GM19099 (cell line): ENCODE results near the gene PLA2G2A.

Experiments
- POLR2A ChIP-seq: IDR thresholded peaks from 3 replicates; pipeline ENCODE4 v1.6.1; 2011; ENCODE audit warnings: low read depth; ENCODE audit not compliant: insufficient read length; ENCODE audit errors: extremely low read depth

Gene PLA2G2A

DNA sequence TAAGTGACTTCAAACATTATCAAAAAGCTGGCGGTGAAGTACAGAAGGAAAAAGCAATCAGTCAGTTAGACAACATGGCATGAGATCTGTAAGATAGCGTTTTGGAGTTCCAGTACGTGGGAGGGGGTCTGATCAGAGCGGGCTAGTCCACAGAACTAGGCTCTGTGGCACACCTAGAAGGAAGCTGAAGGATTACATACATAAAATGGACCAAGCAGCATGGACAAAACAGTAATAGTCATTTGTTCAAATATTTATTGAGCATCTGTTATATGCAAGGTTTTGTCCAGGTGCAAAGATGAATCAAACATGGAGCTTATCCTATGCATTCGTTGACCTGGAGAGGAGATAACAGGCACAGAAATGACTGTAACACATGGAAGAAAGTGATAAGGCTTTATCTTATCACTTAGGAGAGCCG is 33.1 kb downstream of the PLA2G2A start:
- TF ChIP-seq POLR2A, result no peak

- no peak for TF ChIP-seq POLR2A
These were observed 33.5 kb downstream of the PLA2G2A start for GRCh38 chr1:19945914-19946313.

DNA sequence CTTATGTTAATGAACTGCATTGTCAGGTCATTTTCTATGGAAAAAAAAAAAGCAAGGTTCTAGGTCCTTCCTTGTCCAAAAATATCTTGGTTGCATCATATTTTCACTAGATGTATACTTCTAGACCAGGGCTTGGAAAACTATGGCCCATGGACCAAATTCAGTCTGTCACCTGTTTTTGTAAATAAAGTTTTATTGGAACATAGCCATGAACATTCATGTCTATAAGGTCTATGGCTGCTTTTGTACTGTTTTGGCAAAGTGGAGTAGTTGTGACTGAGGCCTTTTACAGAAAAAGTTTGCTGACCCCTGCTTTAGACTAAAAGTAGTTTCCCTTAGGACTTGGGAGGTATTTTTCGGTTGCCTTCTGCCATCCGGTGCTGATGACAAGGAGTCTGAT is 36.8 kb downstream of the PLA2G2A start:
- no peak for TF ChIP-seq POLR2A

DNA sequence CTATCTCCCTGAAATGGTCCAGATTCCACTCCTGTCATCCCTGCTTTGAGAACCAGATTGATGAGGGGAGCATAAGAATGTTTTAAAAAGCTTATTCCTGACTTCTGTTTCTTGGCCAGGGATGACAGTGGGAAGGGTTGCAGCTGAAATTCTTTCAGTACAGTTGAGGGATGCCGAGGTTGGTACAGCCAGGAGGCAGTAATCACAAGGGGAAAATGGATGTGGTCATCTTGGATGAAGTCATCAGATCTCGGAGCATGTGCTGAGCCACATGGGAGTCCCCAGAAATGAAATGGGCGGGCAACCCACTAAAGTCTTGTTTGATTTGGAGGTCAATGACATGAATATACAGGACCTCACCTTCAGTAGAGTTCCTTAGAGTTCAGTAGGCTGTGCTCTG is 37.3 kb downstream of the PLA2G2A start:
- TF ChIP-seq POLR2A, result no peak

- TF ChIP-seq POLR2A, result no peak
These were observed 38.2 kb downstream of the PLA2G2A start for GRCh38 chr1:19941206-19941568.

- no peak for TF ChIP-seq POLR2A
These were observed 38.8 kb downstream of the PLA2G2A start for GRCh38 chr1:19940486-19941205.

DNA sequence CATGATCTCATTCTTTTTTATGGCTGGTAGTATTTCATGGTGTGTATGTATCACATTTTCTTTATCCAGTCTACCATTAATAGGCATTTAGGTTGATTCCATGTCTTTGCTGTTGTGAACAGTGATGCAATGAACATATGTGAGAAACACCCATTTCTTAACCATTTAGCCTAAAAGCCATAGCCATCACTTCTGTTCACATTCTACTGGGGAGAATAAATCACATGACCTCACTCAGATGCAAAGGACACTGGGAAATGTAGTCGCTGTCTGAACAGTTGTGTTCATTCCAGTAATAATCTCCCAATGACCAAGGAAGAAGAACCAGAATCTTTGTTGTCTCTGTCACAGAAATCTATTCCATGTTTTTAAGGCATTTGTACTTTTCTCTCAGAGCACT is 40.9 kb downstream of the PLA2G2A start:
- TF ChIP-seq POLR2A, result no peak

DNA sequence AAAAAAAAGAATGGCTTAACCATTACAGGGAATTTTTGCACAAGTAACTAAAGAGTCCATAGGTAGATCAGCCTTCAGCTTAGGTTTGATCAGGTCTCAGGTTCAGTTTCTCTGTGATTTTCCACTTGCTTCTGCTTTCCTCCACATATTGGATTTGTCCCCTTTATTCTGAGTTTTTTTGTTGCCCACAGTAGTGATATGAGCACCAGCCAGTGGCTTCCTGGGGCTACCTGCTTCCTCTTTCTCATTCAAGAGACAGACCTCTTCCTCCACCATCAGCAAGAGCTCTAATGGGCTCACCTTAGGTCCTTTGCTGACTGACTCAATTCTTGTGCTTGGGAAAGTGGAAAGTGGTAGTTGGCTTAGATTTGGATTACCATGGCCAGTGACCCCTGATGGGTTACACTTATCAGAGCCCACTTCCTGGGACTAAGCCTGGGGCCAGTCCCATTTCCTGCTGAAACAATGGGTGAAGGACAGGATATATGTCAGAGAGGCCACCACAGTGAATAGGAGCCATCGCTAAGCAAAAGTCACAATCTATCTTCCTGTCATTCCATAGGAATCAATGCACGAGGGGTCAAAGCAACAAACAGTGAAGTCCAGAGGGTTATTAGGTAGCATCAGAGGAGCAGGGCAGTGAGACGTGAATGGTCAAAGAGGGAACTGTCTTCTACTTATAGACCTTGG is 43.2 kb downstream of the PLA2G2A start:
- no peak for TF ChIP-seq POLR2A

DNA sequence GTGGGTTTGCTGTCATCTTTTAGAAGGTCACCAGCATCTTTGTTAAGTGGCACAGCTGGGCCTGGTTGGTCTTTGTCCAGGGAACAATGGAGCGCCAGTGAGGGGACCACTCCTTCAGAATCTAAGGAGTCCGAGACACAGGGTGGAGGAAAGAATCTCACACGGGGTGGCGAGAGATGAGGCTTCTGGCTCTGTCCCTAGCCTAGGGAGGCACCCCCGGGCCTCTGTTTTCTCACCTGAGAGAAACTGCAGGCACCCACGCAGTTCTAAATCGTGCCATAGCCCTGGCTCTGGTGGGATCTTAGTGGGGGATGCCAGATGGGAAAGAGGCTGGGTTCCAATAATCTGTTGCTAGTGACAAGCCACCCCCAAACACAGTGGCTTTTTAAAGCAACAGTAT is 45.1 kb downstream of the PLA2G2A start:
- TF ChIP-seq POLR2A, result no peak

DNA sequence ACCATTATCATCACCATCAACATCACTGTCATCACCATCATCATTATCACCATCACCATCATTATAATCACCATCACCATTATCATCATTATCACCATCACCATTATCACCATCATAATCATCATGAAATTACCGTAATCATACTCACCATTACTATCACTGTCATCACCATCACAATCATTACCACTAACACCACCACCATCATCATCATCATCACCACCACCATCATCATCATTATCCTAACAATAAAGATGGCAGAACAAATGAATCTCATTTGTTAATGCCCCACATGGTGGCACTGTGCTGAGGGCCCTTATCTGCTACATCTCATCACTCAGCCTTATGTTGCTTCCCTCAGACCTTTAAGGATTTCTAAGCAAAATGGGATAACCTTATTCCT is 46.6 kb downstream of the PLA2G2A start:
- TF ChIP-seq POLR2A, result no peak

GRCh38 chr1:19926296-19927129 is 52.9 kb downstream of the PLA2G2A start:
- no peak for TF ChIP-seq POLR2A
